Right lobe of liver (tissue), 6 donors: ENCODE data around the gene RBM26. TPM values are rescaled to one million over a fixed set of nuclear protein-coding genes. Genes with fewer than 3 reads are reported as not detected.

Experiments used
- ATAC-seq, 4 donors: fragments of 200-7000 bp; cut with Tn5 transposase; one replicate each; pipeline ENCODE4 v1.9.1; 2020; ENCODE audit warnings: mild to moderate bottlenecking in 4 of 4, moderate library complexity in 4 of 4
- DNase-seq, 3 donors: peaks; one replicate each; pipeline ENCODE4 v3.0.0-alpha.2; 2020
- H3K27ac ChIP-seq, 3 donors: fragments of 200-600 bp; one replicate each; pipeline ENCODE4 v1.8.0; 2022
- H3K27me3 ChIP-seq, 2 donors: fragments of 200-600 bp; one replicate each; pipeline ENCODE4 v1.8.0; 2022
- H3K36me3 ChIP-seq, 4 donors: fragments of 200-600 bp; sonication (generic) in 1 of 4; one replicate each; pipeline versions ENCODE4 v1.5.1 to v1.8.0; 2017 to 2022; ENCODE audit warnings: control low read depth in 1 of 4
- H3K4me1 ChIP-seq, 4 donors: fragments of 200-600 bp; sonication (generic) in 1 of 4; one replicate each; pipeline versions ENCODE4 v1.5.1 to v1.8.0; 2017 to 2022; ENCODE audit warnings: control low read depth in 1 of 4
- H3K4me3 ChIP-seq, 3 donors: fragments of 200-600 bp; one replicate each; pipeline ENCODE4 v1.8.0; 2022
- H3K9me3 ChIP-seq, 4 donors: fragments of 200-600 bp; sonication (generic) in 1 of 4; one replicate each; pipeline versions ENCODE4 v1.5.1 to v1.8.0; 2017 to 2022; ENCODE audit warnings: control low read depth in 1 of 4
- POLR2A ChIP-seq: fragments of 450-650 bp; IDR thresholded peaks from one replicate; pipeline ENCODE4 v1.6.1; 2017; ENCODE audit warnings: antibody characterized with exemption, mild to moderate bottlenecking
- WGBS: methylation state at CpG from one replicate; pipeline ENCODE4 v1.1.6; 2018; ENCODE audit warnings: low coverage, low lambda C conversion rate; ENCODE audit not compliant: insufficient coverage; ENCODE audit errors: missing lambda C conversion rate; 5-methylcytosine and 5-hydroxymethylcytosine counted together
- intact Hi-C, 2 donors: fragments of 100-400 bp; cut with DNase I; formaldehyde crosslinking; loops; one replicate each; pipeline versions ENCODE4 v1.11.2 to v1.14.1; 2022
- long read RNA-seq: library from polyadenylated mRNA; unstranded; transcript quantifications from one replicate; pipeline ENCODE4 v2.0.0, GENCODE V29; 2019
- total RNA-seq, 6 experiments: library from RNA; depleted of rRNA in 2 of 6; stranded (reverse); fragments of >200 nt in 2 of 6; fragmentation: NEBNext Ultra II Directional in 3 of 6; extraction: Animal tissue kit (Norgen Biotek cat#: 25700) in 3 of 6; gene quantifications; one replicate each; pipeline versions ENCODE4 v1.1.0 to v1.2.4, GENCODE V29; 2016 to 2023
- TF ChIP-seq, protein P1 (sequence below), 4 donors: fragments of 200-600 bp in 3 of 4; fragments of 450-650 bp in 1 of 4; IDR thresholded peaks; one replicate each; pipeline versions ENCODE4 v1.5.1 to v1.8.0; 2016 to 2022; ENCODE audit warnings: antibody characterized with exemption in 4 of 4, mild to moderate bottlenecking in 2 of 4
- donor health status: DM: no; HTN: yes; CAD: no.
- donor health status: DM: no; HTN: no; CAD: no.
- donor health status: DM: no; HTN: no; CAD: no.
- donor health status: DM: no; HTN: yes; CAD: no.
- donor health status: DM: no; HTN: yes; CAD: no.

The RBM26 gene, protein sequence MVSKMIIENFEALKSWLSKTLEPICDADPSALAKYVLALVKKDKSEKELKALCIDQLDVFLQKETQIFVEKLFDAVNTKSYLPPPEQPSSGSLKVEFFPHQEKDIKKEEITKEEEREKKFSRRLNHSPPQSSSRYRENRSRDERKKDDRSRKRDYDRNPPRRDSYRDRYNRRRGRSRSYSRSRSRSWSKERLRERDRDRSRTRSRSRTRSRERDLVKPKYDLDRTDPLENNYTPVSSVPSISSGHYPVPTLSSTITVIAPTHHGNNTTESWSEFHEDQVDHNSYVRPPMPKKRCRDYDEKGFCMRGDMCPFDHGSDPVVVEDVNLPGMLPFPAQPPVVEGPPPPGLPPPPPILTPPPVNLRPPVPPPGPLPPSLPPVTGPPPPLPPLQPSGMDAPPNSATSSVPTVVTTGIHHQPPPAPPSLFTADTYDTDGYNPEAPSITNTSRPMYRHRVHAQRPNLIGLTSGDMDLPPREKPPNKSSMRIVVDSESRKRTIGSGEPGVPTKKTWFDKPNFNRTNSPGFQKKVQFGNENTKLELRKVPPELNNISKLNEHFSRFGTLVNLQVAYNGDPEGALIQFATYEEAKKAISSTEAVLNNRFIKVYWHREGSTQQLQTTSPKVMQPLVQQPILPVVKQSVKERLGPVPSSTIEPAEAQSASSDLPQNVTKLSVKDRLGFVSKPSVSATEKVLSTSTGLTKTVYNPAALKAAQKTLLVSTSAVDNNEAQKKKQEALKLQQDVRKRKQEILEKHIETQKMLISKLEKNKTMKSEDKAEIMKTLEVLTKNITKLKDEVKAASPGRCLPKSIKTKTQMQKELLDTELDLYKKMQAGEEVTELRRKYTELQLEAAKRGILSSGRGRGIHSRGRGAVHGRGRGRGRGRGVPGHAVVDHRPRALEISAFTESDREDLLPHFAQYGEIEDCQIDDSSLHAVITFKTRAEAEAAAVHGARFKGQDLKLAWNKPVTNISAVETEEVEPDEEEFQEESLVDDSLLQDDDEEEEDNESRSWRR
- total RNA-seq: 10 to 100 TPM; 12.9 to 16.7 (median 15.1) TPM
- long read RNA-seq, partial matches to known transcripts: 1 of 2 reads
- long read RNA-seq, other reads (novel, unspliced or antisense): 0 of 2 reads

DNA sequence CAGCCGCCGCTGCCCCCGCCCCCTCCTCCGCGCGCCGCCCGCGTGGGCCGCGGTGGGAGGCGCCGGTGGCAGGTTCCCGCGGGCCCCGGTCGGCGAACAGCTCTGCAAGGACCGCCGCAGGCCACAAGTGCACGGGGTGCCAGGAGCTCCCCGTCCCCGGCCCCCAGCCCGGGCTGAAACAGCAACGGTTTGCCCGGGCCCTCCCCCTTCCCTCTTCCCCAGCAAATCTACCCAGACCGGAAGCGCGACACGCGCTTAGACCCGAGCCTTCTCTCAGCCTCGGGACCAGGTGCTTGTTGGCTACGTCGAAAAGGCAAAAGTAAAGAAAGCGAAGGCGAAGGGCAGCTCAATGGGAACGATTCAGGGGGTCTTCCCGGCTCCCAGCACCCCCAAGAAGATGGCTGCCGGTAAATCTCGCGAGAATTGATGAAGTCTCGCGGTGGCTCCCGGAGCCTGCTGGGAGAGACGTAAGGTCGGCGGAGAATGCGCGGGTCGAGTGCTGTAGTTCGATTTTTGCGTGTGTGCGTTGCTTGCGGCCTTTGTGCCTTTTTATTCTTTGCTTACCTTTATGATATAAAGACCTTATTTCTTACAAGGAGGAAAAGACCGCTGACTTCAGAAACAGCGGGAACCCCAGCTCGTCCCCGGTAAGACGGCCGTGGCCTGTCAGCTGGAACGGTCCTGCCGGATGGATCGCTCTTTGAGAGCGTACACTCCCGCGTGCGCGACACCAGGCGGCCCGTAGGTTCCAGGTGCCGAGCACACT lies at the start of gene RBM26:
Gene RBM26, minus strand, starts transcription at position 425 of the 766 bp plus-strand sequence. CDS start 481 bp downstream, outside the sequence.
- DNase-seq: peak; percentile 91 to 94 (median 91)
- peak within 1 kb of the TSS; percentile 86 to 90 (median 89) for H3K27ac ChIP-seq
- no peaks in the 10 kb centered on the region for H3K27me3 ChIP-seq
- peak within 1 kb of the TSS; percentile 82 to 85 (median 84) for H3K4me3 ChIP-seq
- H3K36me3 ChIP-seq: no peaks in the 10 kb centered on the region
- TF ChIP-seq, protein P1, sequence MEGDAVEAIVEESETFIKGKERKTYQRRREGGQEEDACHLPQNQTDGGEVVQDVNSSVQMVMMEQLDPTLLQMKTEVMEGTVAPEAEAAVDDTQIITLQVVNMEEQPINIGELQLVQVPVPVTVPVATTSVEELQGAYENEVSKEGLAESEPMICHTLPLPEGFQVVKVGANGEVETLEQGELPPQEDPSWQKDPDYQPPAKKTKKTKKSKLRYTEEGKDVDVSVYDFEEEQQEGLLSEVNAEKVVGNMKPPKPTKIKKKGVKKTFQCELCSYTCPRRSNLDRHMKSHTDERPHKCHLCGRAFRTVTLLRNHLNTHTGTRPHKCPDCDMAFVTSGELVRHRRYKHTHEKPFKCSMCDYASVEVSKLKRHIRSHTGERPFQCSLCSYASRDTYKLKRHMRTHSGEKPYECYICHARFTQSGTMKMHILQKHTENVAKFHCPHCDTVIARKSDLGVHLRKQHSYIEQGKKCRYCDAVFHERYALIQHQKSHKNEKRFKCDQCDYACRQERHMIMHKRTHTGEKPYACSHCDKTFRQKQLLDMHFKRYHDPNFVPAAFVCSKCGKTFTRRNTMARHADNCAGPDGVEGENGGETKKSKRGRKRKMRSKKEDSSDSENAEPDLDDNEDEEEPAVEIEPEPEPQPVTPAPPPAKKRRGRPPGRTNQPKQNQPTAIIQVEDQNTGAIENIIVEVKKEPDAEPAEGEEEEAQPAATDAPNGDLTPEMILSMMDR (IDR thresholded peaks at IDR 0.05): peak in 1 of 4 donors; percentile 10
- TF ChIP-seq POLR2A: peak; percentile 61
- peaks cover 0 to 52% (median 12%) of the 10 kb centered on the region in 4 donors for H3K4me1 ChIP-seq
- no peaks in the 10 kb centered on the region for H3K9me3 ChIP-seq
- WGBS: under 1% methylated on average over 36 of the region's 72 CpGs
- peak; percentile 88 to 95 (median 91) for ATAC-seq
- intact Hi-C loops: no loop called here

DNA sequence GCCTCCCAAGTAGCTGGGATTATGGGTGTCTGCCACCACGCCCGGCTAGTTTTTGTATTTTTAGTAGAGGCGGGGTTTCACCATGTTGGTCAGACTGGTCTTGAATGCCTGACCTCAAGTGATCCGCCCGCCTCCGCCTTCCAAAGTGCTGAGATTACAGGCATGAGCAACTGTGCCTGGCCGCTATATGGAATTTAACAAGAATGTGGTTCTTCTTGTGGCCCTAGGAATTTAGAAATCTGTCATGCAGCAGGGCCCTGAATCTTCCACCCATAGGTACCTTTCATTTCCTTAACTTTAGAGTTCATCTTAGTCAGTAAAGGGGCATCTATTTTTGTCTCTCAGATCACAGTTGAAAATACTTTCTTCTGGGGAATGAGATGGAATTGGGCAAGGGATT lies 49.3 kb upstream of the RBM26 start:
- no peaks in the 10 kb centered on the region for H3K9me3 ChIP-seq
- no peak for ATAC-seq
- 83% methylated on average over 2 of the region's 7 CpGs for WGBS
- DNase-seq: no peak
- no peaks in the 10 kb centered on the region for H3K4me1 ChIP-seq
- TF ChIP-seq POLR2A: no peak
- TF ChIP-seq, protein P1 (IDR thresholded peaks at IDR 0.05): no peak
- H3K4me3 ChIP-seq: no peak overlapping the region
- no peaks in the 10 kb centered on the region for H3K27me3 ChIP-seq
- intact Hi-C loops: no loop called here
- H3K27ac ChIP-seq: no peak overlapping the region
- no peaks in the 10 kb centered on the region for H3K36me3 ChIP-seq

DNA sequence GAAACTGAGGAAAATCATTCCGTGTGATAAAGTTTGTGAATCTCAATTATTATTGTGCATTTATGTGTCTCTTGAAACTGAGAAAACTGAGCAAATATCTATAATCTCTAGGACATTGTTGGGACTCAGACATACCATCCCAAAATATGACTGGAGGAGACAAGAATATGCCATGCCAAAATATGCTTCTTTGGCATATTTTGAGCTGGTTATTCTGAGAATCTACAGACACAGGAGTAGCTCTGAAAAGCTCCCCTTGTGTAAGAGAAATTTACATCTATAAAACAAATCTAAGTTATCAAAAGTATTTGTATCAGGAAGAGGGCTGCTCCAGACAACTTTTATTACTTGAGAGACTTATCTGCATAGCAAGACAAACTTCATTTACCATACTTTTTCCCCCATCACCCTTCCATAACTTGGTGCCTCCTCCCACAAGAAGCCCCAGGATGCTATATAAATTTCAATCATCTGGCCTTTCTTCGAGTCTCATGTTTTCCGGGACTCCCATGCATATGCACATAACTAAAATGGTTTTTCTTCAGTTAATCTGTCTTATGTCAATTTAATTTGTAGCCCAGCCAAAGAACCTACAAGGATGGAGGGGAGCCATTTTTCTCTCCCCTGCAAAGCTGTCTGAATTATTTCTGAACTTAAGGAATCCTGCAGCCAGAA lies 46.3 kb upstream of the RBM26 start:
- Histone ChIP-seq H3K9me3 (no peaks in the 10 kb centered on the region), H3K27me3 (no peaks in the 10 kb centered on the region), H3K27ac (no peak overlapping the region), H3K36me3 (no peaks in the 10 kb centered on the region), H3K4me3 (no peak overlapping the region), H3K4me1 (no peaks in the 10 kb centered on the region)
- no peak for ATAC-seq
- WGBS: 53% methylated on average over 3 of the region's 3 CpGs
- TF ChIP-seq POLR2A: no peak
- TF ChIP-seq, protein P1 (IDR thresholded peaks at IDR 0.05): no peak
- DNase-seq: no peak
- intact Hi-C loops: no loop called here
